ENCODE data around the gene RASD1. TPM values are rescaled to one million over a fixed set of nuclear protein-coding genes. Genes with fewer than 3 reads are reported as not detected.

Gene RASD1
- polyA plus RNA-seq, 2 of the 4 experiments (the other 2 are of a cell fraction) = 0.92 to 1.4 TPM

DNA sequence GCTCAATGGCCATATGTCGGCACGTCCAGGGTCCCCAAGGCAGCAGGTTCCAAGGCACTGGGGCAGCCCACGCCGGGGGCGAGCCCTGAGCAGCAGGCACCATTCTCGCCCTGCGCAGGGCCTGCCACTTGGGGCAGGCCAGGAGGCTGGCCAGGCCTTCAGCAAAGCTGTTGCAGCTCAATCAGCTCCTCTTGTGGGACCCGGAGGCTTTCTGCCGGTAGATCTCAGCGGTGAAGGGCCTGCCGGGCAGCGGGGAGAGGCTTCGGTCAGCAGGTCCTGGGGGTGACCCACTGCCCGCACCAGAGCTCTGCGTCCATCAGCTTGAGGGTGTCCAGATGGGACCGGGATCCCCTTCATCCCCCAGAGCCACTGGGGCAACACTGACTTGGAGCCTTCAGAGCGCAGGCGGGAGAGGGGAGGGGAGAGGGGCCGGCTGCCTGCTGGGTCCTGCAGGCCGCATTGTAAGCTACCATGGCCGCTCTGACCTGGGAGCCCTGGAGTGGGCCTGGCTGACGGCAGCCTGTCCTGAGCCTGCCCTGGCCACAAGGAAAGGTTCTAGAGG lies 9.5 kb upstream of the RASD1 start:
- POLR2A ChIA-PET = interaction anchor here (1.5 kb wide), 1 partner anchor 86 kb away, joined by 4 read pairs; the partner anchor contains the start of gene PEMT

GRCh38 chr17:17505151-17505550 lies 9.0 kb upstream of the RASD1 start:
- Histone ChIP-seq H3K9me3 (no peaks in the 10 kb centered on the region), H3K4me2 (no peak overlapping the region), H3K4me3 (no peak overlapping the region), H3K27ac (no peak overlapping the region), H3K4me1 (no peaks in the 10 kb centered on the region; the same call in 2 of the 3 replicates)
- ChIA-PET POLR2A (no interaction called here), CTCF (interaction anchor here (1.2 to 5.4 kb wide), 5 partner anchors 8 to 150 kb away, joined by 3 to 42 read pairs (median 19); partner anchors contain the start of gene RASD1)
- no peak for ATAC-seq
- DNase-seq (ENCODE audit: low read depth in 1 of 2, low spot score in 1 of 2) = no peak
- WGBS (ENCODE audit: missing lambda C conversion rate) = 84% methylated on average over 5 of the region's 5 CpGs
- no peak for FAIRE-seq
- TF ChIP-seq RARB (CRISPR knock-in tag; IDR thresholded peaks at IDR 0.05) = no peak
- no peak for TF ChIP-seq FOSB (CRISPR knock-in tag; IDR thresholded peaks at IDR 0.05)
- TF ChIP-seq MAZ (IDR thresholded peaks at IDR 0.05; ENCODE audit: borderline replicate concordance, low read depth, low read length) = no peak
- TF ChIP-seq HOXB5 (CRISPR knock-in tag; IDR thresholded peaks at IDR 0.05) = no peak
- no peak for TF ChIP-seq PHF8 (IDR thresholded peaks at IDR 0.05; ENCODE audit: borderline replicate concordance, low read depth)
- TF ChIP-seq ESRRA (IDR thresholded peaks at IDR 0.05; ENCODE audit: borderline replicate concordance, low read length) = no peak
- TF ChIP-seq, protein P1, sequence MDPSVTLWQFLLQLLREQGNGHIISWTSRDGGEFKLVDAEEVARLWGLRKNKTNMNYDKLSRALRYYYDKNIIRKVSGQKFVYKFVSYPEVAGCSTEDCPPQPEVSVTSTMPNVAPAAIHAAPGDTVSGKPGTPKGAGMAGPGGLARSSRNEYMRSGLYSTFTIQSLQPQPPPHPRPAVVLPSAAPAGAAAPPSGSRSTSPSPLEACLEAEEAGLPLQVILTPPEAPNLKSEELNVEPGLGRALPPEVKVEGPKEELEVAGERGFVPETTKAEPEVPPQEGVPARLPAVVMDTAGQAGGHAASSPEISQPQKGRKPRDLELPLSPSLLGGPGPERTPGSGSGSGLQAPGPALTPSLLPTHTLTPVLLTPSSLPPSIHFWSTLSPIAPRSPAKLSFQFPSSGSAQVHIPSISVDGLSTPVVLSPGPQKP (IDR thresholded peaks at IDR 0.05; ENCODE audit: low read depth, low read length) = no peak
- no peak for TF ChIP-seq ATOH8 (CRISPR knock-in tag; IDR thresholded peaks at IDR 0.05; ENCODE audit: low read depth)
- TF ChIP-seq FOXS1 (CRISPR knock-in tag; IDR thresholded peaks at IDR 0.05) = no peak
- no peak for TF ChIP-seq HEYL (CRISPR knock-in tag; IDR thresholded peaks at IDR 0.05)
- no peak for TF ChIP-seq ZC3H11A (IDR thresholded peaks at IDR 0.05)
- TF ChIP-seq, protein P2, sequence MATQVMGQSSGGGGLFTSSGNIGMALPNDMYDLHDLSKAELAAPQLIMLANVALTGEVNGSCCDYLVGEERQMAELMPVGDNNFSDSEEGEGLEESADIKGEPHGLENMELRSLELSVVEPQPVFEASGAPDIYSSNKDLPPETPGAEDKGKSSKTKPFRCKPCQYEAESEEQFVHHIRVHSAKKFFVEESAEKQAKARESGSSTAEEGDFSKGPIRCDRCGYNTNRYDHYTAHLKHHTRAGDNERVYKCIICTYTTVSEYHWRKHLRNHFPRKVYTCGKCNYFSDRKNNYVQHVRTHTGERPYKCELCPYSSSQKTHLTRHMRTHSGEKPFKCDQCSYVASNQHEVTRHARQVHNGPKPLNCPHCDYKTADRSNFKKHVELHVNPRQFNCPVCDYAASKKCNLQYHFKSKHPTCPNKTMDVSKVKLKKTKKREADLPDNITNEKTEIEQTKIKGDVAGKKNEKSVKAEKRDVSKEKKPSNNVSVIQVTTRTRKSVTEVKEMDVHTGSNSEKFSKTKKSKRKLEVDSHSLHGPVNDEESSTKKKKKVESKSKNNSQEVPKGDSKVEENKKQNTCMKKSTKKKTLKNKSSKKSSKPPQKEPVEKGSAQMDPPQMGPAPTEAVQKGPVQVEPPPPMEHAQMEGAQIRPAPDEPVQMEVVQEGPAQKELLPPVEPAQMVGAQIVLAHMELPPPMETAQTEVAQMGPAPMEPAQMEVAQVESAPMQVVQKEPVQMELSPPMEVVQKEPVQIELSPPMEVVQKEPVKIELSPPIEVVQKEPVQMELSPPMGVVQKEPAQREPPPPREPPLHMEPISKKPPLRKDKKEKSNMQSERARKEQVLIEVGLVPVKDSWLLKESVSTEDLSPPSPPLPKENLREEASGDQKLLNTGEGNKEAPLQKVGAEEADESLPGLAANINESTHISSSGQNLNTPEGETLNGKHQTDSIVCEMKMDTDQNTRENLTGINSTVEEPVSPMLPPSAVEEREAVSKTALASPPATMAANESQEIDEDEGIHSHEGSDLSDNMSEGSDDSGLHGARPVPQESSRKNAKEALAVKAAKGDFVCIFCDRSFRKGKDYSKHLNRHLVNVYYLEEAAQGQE (IDR thresholded peaks at IDR 0.05) = no peak
- no peak for TF ChIP-seq E2F6 (IDR thresholded peaks at IDR 0.05; ENCODE audit: borderline replicate concordance, low read depth)
- TF ChIP-seq HOXA7 (CRISPR knock-in tag; IDR thresholded peaks at IDR 0.05) = no peak
- TF ChIP-seq NPAS2 (CRISPR knock-in tag; IDR thresholded peaks at IDR 0.05; ENCODE audit: borderline replicate concordance) = no peak
- no peak for TF ChIP-seq TP53 (CRISPR knock-in tag; IDR thresholded peaks at IDR 0.05)
- TF ChIP-seq MYC (IDR thresholded peaks at IDR 0.05; ENCODE audit: borderline replicate concordance, low read length) = no peak
- no peak for TF ChIP-seq JUNB (IDR thresholded peaks at IDR 0.05)
- no peak for TF ChIP-seq CHD2 (IDR thresholded peaks at IDR 0.05; ENCODE audit: low read length, partially characterized antibody)

More for the DNA sequence above, 9.5 kb upstream of the RASD1 start:
- no peak for FAIRE-seq
- H3K4me2 ChIP-seq = no peak overlapping the region
- no peak overlapping the region; a peak in 1 of 6 replicates for H3K27ac ChIP-seq
- no peak for TF ChIP-seq MAZ (IDR thresholded peaks at IDR 0.05; ENCODE audit: borderline replicate concordance, low read depth, low read length)
- no peak for TF ChIP-seq FOSB (CRISPR knock-in tag; IDR thresholded peaks at IDR 0.05)
- no peak for TF ChIP-seq KDM5A (IDR thresholded peaks at IDR 0.05)
- TF ChIP-seq HOXB5 (CRISPR knock-in tag; IDR thresholded peaks at IDR 0.05) = no peak
- TF ChIP-seq PBX3 (IDR thresholded peaks at IDR 0.05) = no peak
- TF ChIP-seq, protein P1 (IDR thresholded peaks at IDR 0.05; ENCODE audit: low read depth, low read length) = no peak
- TF ChIP-seq MAX (IDR thresholded peaks at IDR 0.05) = no peak
- TF ChIP-seq CHD2 (IDR thresholded peaks at IDR 0.05; ENCODE audit: low read length, partially characterized antibody) = no peak
- no peak for TF ChIP-seq NR3C1 (IDR thresholded peaks at IDR 0.05)
- no peak for TF ChIP-seq CEBPB (IDR thresholded peaks at IDR 0.05)
- TF ChIP-seq TP53 (CRISPR knock-in tag; IDR thresholded peaks at IDR 0.05) = no peak
- no peak for TF ChIP-seq RFX5 (IDR thresholded peaks at IDR 0.05)
- TF ChIP-seq PHF8 (IDR thresholded peaks at IDR 0.05; ENCODE audit: borderline replicate concordance, low read depth) = no peak
- no peaks in the 10 kb centered on the region for H3K9me3 ChIP-seq
- peaks cover 4% of the 10 kb centered on the region; the same call in 1 of the 3 replicates for H3K4me1 ChIP-seq
- 92% methylated on average over 19 of the region's 22 CpGs for WGBS (ENCODE audit: missing lambda C conversion rate)
- peak; percentile 18 to 26; a peak in 3 of 6 replicates for ATAC-seq
- DNase-seq (ENCODE audit: low read depth in 1 of 2, low spot score in 1 of 2) = no peak
- CTCF ChIA-PET = interaction anchor here (1.2 to 5.4 kb wide), 5 partner anchors 9 to 151 kb away, joined by 3 to 42 read pairs (median 19); partner anchors contain the start of gene RASD1
- H3K4me3 ChIP-seq = no peak overlapping the region

Measured in A549 (cell line).